Esophagus squamous epithelium (tissue), 4 donors: Measurements from ENCODE around the gene OBSCN.

Experiments
- CTCF ChIP-seq, 6 experiments: fragments of 450-650 bp in 4 of 6; fragments of 200-600 bp in 2 of 6; sonication (generic) in 2 of 6; IDR thresholded peaks; one replicate each; pipeline ENCODE4 v1.5.1; 2016 to 2019; ENCODE audit warnings: antibody characterized with exemption in 6 of 6, mild to moderate bottlenecking in 4 of 6, moderate library complexity in 4 of 6
- POLR2A ChIP-seq, 4 donors: fragments of 450-650 bp; IDR thresholded peaks; one replicate each; pipeline ENCODE4 v1.6.1; 2017; ENCODE audit warnings: antibody characterized with exemption in 4 of 4, mild to moderate bottlenecking in 4 of 4, moderate library complexity in 3 of 4

- no peak for TF ChIP-seq CTCF (IDR thresholded peaks at IDR 0.05)
- TF ChIP-seq POLR2A (IDR thresholded peaks at IDR 0.05) = no peak
Observed at GRCh38 chr1:228245111-228245510, 37.3 kb downstream of the OBSCN start.
